BJ (cell line): ENCODE measurements around the gene DNAJC18. TPM values are rescaled to one million over a fixed set of nuclear protein-coding genes. Genes with fewer than 3 reads are reported as not detected.

Experiments
- CTCF ChIA-PET: fragments of 350-600 bp; formaldehyde crosslinking; extraction: SDS; loops from one replicate; lab custom pipeline; 2021; ENCODE audit warnings: antibody characterized with exemption, inconsistent platforms; lab: Yijun Ruan, JAX
- POLR2A ChIA-PET: fragments of 300-600 bp; sonication (Branson Sonifier 250); formaldehyde crosslinking; extraction: SDS; loops from one replicate; lab custom pipeline; 2021; ENCODE audit warnings: antibody characterized with exemption; lab: Charles Lee
- DNase-seq: peaks from one replicate; pipeline ENCODE4 v3.0.0-alpha.2; 2011; ENCODE audit warnings: low read depth
- H3K27me3 ChIP-seq: 2 replicates; pipeline ENCODE4 v1.6.0; 2011; ENCODE audit warnings: low read length; ENCODE audit not compliant: control insufficient read depth, insufficient read depth
- H3K36me3 ChIP-seq: 2 replicates; pipeline ENCODE4 v1.5.1; 2011; ENCODE audit warnings: low read length; ENCODE audit not compliant: control insufficient read depth, insufficient read depth
- H3K4me3 ChIP-seq: 2 replicates; pipeline ENCODE4 v1.5.1; 2011; ENCODE audit warnings: low read depth, mild to moderate bottlenecking, control low read depth, low read length
- CTCF ChIP-seq: IDR thresholded peaks from 2 replicates; pipeline ENCODE4 v1.5.1; 2011; ENCODE audit warnings: low read depth, mild to moderate bottlenecking, control low read depth, inconsistent platforms, low read length, moderate library complexity; ENCODE audit not compliant: insufficient read depth
- polyA plus RNA-seq: library from polyadenylated mRNA; depleted of rRNA; stranded (reverse); fragments of >200 nt; gene quantifications from 2 replicates; pipeline ENCODE4 v1.2.3, GENCODE V29; 2011

The DNAJC18 gene
- polyA plus RNA-seq, 1 experiment = 5.2 TPM

GRCh38 chr5:139451878-139452660 is 12.7 kb upstream of the DNAJC18 start:
- Histone ChIP-seq H3K36me3 (no peaks in the 10 kb centered on the region), H3K27me3 (no peaks in the 10 kb centered on the region), H3K4me3 (no peak overlapping the region)
- POLR2A ChIA-PET = no interaction called here
- TF ChIP-seq CTCF = no peak
- no peak for DNase-seq
- CTCF ChIA-PET = no interaction called here

- no peaks in the 10 kb centered on the region for H3K27me3 ChIP-seq
- H3K4me3 ChIP-seq = no peak overlapping the region
- CTCF ChIA-PET = no interaction called here
- no peak for TF ChIP-seq CTCF
- POLR2A ChIA-PET = no interaction called here
- H3K36me3 ChIP-seq = no peaks in the 10 kb centered on the region
- DNase-seq = no peak
Measured at GRCh38 chr5:139451176-139451575, 11.9 kb upstream of the DNAJC18 start.

- POLR2A ChIA-PET = no interaction called here
- H3K36me3 ChIP-seq = no peaks in the 10 kb centered on the region
- H3K4me3 ChIP-seq = no peak overlapping the region
- no peak for DNase-seq
- no peaks in the 10 kb centered on the region for H3K27me3 ChIP-seq
- CTCF ChIA-PET = interaction anchor here (0.7 kb wide), 1 partner anchor 74 kb away, joined by 3 read pairs; no protein-coding TSS in a partner anchor
- TF ChIP-seq CTCF = no peak
Measured at GRCh38 chr5:139446956-139447779, 7.8 kb upstream of the DNAJC18 start.

GRCh38 chr5:139445325-139446170 is 6.2 kb upstream of the DNAJC18 start:
- no peaks in the 10 kb centered on the region for H3K36me3 ChIP-seq
- H3K4me3 ChIP-seq = no peak overlapping the region
- no peak for DNase-seq
- CTCF ChIA-PET = interaction anchor here (1.0 to 4.1 kb wide), 5 partner anchors 10 to 72 kb away, joined by 3 to 21 read pairs (median 4); no protein-coding TSS in a partner anchor
- no peaks in the 10 kb centered on the region for H3K27me3 ChIP-seq
- POLR2A ChIA-PET = no interaction called here
- TF ChIP-seq CTCF = no peak
